DND-41 (cell line): Measurements from ENCODE around the gene RPS15.

ENCODE experiments used
- CTCF ChIP-seq: IDR thresholded peaks from 2 replicates; pipeline ENCODE4 v1.5.1; 2012; ENCODE audit warnings: borderline replicate concordance, low read length, moderate library complexity, mild to moderate bottlenecking; ENCODE audit not compliant: poor library complexity, severe bottlenecking; ENCODE audit errors: extremely low read depth
- EZH2 ChIP-seq: IDR thresholded peaks from 3 replicates; pipeline ENCODE4 v1.6.1; 2012; ENCODE audit warnings: borderline replicate concordance, low read depth, mild to moderate bottlenecking, moderate library complexity, low read length, inconsistent platforms; ENCODE audit not compliant: severe bottlenecking

GRCh38 chr19:1427221-1427920 lies 10.8 kb upstream of the RPS15 start:
- TF ChIP-seq CTCF (no peak), EZH2 (no peak)
